Kidney (tissue), 14 donors: Measurements from ENCODE around the gene SCUBE3. TPM values are rescaled to one million over a fixed set of nuclear protein-coding genes. Genes with fewer than 3 reads are reported as not detected.

Source experiments
- DNase-seq, 5 donors: peaks; one replicate each; pipeline ENCODE4 v3.0.0-alpha.2; 2013 to 2020
- FAIRE-seq: peaks from 2 replicates; lab custom pipeline; 2012; peaks lifted over from hg19 to GRCh38; lab: Jason Lieb, UNC
- H3K27ac ChIP-seq, 2 donors: one replicate each; pipeline ENCODE4 v1.7.0; 2013; ENCODE audit warnings: low read depth in 2 of 2, low read length in 2 of 2, inconsistent platforms in 1 of 2
- H3K27me3 ChIP-seq: one replicate; pipeline ENCODE4 v1.7.1; 2013; ENCODE audit warnings: low read length, inconsistent platforms; ENCODE audit not compliant: control insufficient read depth, insufficient read depth
- H3K36me3 ChIP-seq, 3 donors: one replicate each; pipeline versions ENCODE4 v1.7.0 to v1.7.1; 2013; ENCODE audit warnings: low read length in 3 of 3, control low read depth in 1 of 3, inconsistent platforms in 1 of 3; ENCODE audit not compliant: insufficient read depth in 3 of 3, control insufficient read depth in 2 of 3
- H3K4me1 ChIP-seq, 3 donors: one replicate each; pipeline versions ENCODE4 v1.7.0 to v1.7.1; 2013; ENCODE audit warnings: low read length in 3 of 3, inconsistent platforms in 1 of 3, low read depth in 1 of 3; ENCODE audit not compliant: control insufficient read depth in 2 of 3, insufficient read depth in 2 of 3
- H3K4me3 ChIP-seq, 3 donors: one replicate each; pipeline versions ENCODE4 v1.7.0 to v1.8.1; 2013; ENCODE audit warnings: low read length in 3 of 3, control low read depth in 1 of 3, inconsistent platforms in 1 of 3
- H3K9ac ChIP-seq, 3 donors: one replicate each; pipeline versions ENCODE4 v1.7.0 to v1.7.1; 2013; ENCODE audit warnings: low read length in 3 of 3, control low read depth in 1 of 3, inconsistent platforms in 1 of 3
- H3K9me3 ChIP-seq, 3 donors: one replicate each; pipeline versions ENCODE4 v1.7.0 to v1.7.1; 2013; ENCODE audit warnings: low read length in 3 of 3, control low read depth in 1 of 3, inconsistent platforms in 1 of 3; ENCODE audit not compliant: control insufficient read depth in 2 of 3, insufficient read depth in 1 of 3
- intact Hi-C: fragments of 100-400 bp; cut with DNase I; formaldehyde crosslinking; loops from one replicate; pipeline ENCODE4 v1.11.1; 2022
- polyA plus RNA-seq: library from polyadenylated mRNA; stranded (reverse); fragments of 350-450 nt; fragmentation: Illumina TruSeq; extraction: RNeasy Lipid Tissue Mini Kit (QIAGEN cat#74804); gene quantifications from one replicate; pipeline ENCODE4 v1.2.3, GENCODE V29; 2014; ENCODE audit warnings: low read depth, low replicate concordance; ENCODE audit not compliant: insufficient read depth
- total RNA-seq: library from RNA; stranded (reverse); fragmentation: NEBNext Ultra II Directional; extraction: Animal tissue kit (Norgen Biotek cat#: 25700); gene quantifications from one replicate; pipeline ENCODE4 v1.2.1, GENCODE V29; 2021
- TF ChIP-seq, protein P1 (sequence below): IDR thresholded peaks from 3 replicates; pipeline ENCODE4 v1.5.1; 2012; ENCODE audit warnings: mild to moderate bottlenecking, moderate library complexity, borderline replicate concordance; ENCODE audit not compliant: insufficient read depth; ENCODE audit errors: extremely low read depth
- donor health status: control.
- donor health status: control.
- donor health status: control.
- donor health status: control.
- donor health status: control.
- donor health status: DM: yes; HTN: yes; CAD: no.
- donor health status: Normal renal cell carcinoma (clear cell type).

SCUBE3 gene
- total and polyA plus RNA-seq, 2 donors from 2014 or later = 2.5 to 4.5 TPM

- Histone ChIP-seq H3K9me3 (no peaks in the 10 kb centered on the region), H3K27ac (peak overlapping the region in 1 of 2 donors; percentile 25), H3K9ac (no peak overlapping the region), H3K36me3 (no peaks in the 10 kb centered on the region), H3K4me3 (no peak overlapping the region), H3K4me1 (peaks cover 9 to 23% (median 10%) of the 10 kb centered on the region in 3 donors), H3K27me3 (no peaks in the 10 kb centered on the region)
- intact Hi-C loops = no loop called here
- TF ChIP-seq, protein P1, sequence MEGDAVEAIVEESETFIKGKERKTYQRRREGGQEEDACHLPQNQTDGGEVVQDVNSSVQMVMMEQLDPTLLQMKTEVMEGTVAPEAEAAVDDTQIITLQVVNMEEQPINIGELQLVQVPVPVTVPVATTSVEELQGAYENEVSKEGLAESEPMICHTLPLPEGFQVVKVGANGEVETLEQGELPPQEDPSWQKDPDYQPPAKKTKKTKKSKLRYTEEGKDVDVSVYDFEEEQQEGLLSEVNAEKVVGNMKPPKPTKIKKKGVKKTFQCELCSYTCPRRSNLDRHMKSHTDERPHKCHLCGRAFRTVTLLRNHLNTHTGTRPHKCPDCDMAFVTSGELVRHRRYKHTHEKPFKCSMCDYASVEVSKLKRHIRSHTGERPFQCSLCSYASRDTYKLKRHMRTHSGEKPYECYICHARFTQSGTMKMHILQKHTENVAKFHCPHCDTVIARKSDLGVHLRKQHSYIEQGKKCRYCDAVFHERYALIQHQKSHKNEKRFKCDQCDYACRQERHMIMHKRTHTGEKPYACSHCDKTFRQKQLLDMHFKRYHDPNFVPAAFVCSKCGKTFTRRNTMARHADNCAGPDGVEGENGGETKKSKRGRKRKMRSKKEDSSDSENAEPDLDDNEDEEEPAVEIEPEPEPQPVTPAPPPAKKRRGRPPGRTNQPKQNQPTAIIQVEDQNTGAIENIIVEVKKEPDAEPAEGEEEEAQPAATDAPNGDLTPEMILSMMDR = no peak
- FAIRE-seq = no peak
- DNase-seq = no peak
Observed at GRCh38 chr6:35165630-35166071, 48.1 kb upstream of the SCUBE3 start.

GRCh38 chr6:35166116-35166515 is 47.6 kb upstream of the SCUBE3 start:
- Histone ChIP-seq H3K27ac (peak overlapping the region in 1 of 2 donors; percentile 25), H3K36me3 (no peaks in the 10 kb centered on the region), H3K9ac (no peak overlapping the region), H3K27me3 (no peaks in the 10 kb centered on the region), H3K9me3 (no peaks in the 10 kb centered on the region), H3K4me3 (no peak overlapping the region), H3K4me1 (peaks cover 9 to 19% (median 10%) of the 10 kb centered on the region in 3 donors)
- intact Hi-C loops = no loop called here
- TF ChIP-seq, protein P1 = no peak
- FAIRE-seq = no peak
- DNase-seq = peak in 1 of 5 donors; percentile 7

DNA sequence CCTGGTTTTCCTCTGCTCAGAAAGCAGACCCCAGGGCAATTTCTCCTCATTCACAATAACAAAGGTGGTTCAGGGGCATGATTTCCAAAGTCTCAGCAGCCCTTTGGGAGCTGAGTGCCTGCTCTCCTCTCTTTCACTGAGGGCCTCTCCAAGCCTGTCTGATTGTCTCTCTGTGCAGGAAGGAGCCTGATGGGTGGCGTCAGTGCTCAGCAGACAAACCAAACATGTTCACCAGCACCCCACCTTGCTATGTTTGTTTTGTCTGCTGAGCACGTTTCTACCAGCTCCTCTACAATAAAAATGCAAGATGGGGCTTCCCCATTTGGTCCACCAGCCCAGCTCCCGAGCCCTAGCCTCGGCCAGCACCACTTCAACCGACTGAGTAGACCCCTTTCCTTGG is 47.2 kb upstream of the SCUBE3 start:
- FAIRE-seq (no peak), DNase-seq (peak in 1 of 5 donors; percentile 7)
- H3K36me3 ChIP-seq = no peaks in the 10 kb centered on the region
- TF ChIP-seq, protein P1 = no peak
- no peaks in the 10 kb centered on the region for H3K27me3 ChIP-seq
- intact Hi-C loops = no loop called here
- H3K9ac ChIP-seq = no peak overlapping the region
- no peak overlapping the region for H3K27ac ChIP-seq
- peaks cover 9 to 15% (median 10%) of the 10 kb centered on the region in 3 donors for H3K4me1 ChIP-seq
- H3K9me3 ChIP-seq = no peaks in the 10 kb centered on the region
- H3K4me3 ChIP-seq = no peak overlapping the region

GRCh38 chr6:35167505-35167904 is 46.3 kb upstream of the SCUBE3 start:
- no peaks in the 10 kb centered on the region for H3K27me3 ChIP-seq
- H3K36me3 ChIP-seq = no peaks in the 10 kb centered on the region
- intact Hi-C loops = no loop called here
- H3K9me3 ChIP-seq = no peaks in the 10 kb centered on the region
- DNase-seq = no peak
- H3K9ac ChIP-seq = no peak overlapping the region
- H3K27ac ChIP-seq = no peak overlapping the region
- H3K4me1 ChIP-seq = peaks cover 3 to 9% (median 5%) of the 10 kb centered on the region in 3 donors
- no peak for FAIRE-seq
- TF ChIP-seq, protein P1 = no peak
- no peak overlapping the region for H3K4me3 ChIP-seq
